ENCODE results near the gene NUMA1.

- TF ChIP-seq, protein P1, sequence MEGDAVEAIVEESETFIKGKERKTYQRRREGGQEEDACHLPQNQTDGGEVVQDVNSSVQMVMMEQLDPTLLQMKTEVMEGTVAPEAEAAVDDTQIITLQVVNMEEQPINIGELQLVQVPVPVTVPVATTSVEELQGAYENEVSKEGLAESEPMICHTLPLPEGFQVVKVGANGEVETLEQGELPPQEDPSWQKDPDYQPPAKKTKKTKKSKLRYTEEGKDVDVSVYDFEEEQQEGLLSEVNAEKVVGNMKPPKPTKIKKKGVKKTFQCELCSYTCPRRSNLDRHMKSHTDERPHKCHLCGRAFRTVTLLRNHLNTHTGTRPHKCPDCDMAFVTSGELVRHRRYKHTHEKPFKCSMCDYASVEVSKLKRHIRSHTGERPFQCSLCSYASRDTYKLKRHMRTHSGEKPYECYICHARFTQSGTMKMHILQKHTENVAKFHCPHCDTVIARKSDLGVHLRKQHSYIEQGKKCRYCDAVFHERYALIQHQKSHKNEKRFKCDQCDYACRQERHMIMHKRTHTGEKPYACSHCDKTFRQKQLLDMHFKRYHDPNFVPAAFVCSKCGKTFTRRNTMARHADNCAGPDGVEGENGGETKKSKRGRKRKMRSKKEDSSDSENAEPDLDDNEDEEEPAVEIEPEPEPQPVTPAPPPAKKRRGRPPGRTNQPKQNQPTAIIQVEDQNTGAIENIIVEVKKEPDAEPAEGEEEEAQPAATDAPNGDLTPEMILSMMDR (IDR thresholded peaks at IDR 0.05; ENCODE audit: low read depth, low read length, poor library complexity, severe bottlenecking) = no peak
- TF ChIP-seq EZH2phosphoT487 (IDR thresholded peaks at IDR 0.05; ENCODE audit: borderline replicate concordance, low read length) = no peak
Measured at GRCh38 chr11:72008728-72009127, 71.6 kb downstream of the NUMA1 start.

Measured in DOHH2 (cell line).